Measurements from ENCODE around the gene FHDC1.
A peak's percentile ranks its signal among the peaks of the same experiment; 100 is the strongest.
"Not testable (repeated sequence)": the region's sequence is repeated elsewhere in the genome, so short reads cannot be mapped to it uniquely, and the experiment has no call there.

The FHDC1 gene, protein sequence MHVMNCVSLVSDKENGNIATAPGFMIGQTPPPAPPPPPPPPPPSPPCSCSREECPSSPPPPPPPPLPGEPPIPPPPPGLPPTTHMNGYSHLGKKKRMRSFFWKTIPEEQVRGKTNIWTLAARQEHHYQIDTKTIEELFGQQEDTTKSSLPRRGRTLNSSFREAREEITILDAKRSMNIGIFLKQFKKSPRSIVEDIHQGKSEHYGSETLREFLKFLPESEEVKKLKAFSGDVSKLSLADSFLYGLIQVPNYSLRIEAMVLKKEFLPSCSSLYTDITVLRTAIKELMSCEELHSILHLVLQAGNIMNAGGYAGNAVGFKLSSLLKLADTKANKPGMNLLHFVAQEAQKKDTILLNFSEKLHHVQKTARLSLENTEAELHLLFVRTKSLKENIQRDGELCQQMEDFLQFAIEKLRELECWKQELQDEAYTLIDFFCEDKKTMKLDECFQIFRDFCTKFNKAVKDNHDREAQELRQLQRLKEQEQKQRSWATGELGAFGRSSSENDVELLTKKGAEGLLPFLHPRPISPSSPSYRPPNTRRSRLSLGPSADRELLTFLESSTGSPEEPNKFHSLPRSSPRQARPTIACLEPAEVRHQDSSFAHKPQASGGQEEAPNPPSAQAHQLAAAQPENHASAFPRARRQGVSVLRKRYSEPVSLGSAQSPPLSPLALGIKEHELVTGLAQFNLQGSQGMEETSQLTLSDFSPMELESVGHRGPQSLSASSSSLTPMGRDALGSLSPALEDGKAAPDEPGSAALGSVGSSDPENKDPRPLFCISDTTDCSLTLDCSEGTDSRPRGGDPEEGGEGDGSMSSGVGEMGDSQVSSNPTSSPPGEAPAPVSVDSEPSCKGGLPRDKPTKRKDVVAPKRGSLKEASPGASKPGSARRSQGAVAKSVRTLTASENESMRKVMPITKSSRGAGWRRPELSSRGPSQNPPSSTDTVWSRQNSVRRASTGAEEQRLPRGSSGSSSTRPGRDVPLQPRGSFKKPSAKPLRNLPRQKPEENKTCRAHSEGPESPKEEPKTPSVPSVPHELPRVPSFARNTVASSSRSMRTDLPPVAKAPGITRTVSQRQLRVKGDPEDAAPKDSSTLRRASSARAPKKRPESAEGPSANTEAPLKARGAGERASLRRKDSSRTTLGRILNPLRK

DNA sequence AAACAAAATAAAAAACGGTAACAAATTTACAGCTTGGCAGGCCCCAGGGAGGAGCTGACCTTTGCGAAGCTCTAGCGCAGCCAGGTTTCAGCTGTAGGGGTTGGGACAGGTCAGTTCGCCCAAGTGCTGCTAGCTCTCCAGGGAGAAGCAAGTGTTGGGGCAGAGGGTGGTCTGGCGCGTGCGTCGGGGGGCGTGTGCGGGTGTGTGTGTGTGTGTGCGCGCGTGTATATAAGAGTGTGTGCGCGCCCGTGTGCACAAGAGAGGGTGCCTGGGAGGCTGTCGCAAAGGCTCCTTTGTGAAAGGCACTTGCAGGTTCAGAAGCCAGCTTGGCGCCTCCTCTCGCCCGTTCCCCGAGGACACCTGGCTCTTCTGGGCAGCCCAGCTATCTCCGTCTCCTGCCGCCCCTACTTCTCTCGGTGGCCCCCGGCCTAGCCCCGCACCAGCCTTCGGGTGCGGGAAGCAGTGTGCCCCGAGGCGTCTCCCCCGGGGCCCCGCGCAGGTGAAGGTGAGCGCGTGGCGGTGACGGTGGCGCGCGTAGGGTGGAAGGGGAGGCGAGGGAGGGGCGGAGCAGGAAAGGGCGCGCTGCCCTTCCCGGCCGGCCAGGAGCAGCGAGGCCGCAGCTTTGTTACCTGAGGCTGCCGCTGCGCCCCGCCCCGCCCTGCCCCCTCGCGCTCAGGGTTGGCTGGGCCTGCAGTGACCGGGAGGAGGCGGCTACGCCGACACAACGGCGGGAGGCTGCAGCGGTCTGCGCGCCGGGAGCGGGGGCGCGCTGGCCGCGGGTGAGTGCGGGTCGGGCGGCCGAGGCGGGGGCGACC is at the start of gene FHDC1:
FHDC1 (plus strand) TSS at position 693 of the 815 bp plus-strand sequence. CDS start 6,735 bp downstream, outside the sequence.
- DNase-seq, result peak in 13 of 51 donors; percentile 3 to 40 (median 18)

DNA sequence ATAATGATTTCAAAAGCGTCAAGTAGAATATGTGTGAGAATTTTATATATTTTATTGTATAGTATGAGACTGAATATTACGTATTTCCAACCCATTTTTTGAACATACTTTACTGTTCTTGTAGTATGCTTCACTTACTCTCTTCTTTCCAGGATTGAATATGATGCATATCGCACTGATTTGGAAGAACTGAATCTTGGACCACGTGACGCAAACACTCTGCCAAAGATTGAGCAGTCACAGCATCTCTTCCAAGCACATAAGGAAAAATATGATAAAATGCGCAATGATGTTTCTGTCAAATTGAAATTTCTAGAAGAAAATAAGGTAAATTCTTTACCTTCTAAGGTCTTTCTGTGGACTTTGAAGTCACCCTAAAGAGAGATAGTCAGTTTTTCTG is 48.1 kb upstream of the FHDC1 start:
- no peak for DNase-seq

DNA sequence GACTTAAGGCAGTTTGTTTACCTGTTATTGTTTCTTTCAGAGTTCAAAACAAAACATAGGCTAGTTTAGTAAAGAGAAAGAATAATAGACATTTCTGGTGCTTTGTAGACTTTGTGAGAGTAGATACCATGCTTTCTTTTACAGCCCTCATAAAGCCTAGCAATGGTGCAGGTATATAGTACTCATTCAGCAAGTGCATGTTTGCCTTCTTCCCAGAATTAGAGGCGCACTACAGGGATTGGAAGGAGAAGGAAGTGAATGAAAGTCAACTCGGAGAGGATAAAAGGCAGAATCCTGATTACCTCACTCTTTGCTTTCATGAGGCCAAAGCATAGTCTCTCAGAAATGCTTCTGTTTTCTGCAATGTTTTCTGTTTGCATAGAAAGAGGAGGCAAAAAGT is 43.1 kb upstream of the FHDC1 start:
- DNase-seq, result no peak

DNA sequence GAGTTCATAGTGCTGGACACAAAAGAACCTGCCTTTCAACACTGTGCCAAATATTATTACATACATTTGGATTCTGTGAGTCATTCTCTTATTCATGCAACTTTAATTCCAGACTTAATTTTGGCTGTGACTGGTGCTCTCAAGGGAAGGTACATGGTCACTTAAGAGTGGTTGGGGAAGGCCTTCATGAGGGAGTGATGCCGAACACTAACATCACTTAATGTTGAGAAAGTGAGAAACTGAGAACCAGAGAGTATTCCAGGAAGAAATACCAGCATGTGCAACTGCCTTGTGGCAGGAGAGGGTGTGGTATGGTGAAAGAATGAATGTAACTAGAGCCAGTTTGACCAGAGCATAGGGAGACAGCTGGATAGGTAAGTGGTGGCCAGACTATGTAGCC is 41.5 kb upstream of the FHDC1 start:
- DNase-seq, result no peak

DNA sequence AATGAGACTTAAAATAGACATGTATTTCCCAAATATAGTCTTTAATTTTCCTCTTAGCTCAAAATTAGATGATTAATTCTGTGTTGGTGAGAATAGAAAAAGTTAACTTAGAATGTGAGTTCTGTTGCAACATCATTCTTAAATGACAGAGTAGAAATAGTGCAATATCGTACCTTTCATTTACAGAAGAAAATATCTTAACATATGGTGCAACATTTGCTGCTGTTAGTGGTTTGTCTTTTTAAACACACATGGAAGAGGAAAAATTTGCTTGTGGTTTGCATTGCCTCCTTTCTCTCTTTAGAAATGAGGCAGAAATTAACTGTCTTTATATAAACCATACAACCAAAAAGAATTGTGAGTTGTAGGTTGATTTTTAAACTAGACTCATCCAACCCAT is 39.3 kb upstream of the FHDC1 start:
- DNase-seq, result no peak

DNA sequence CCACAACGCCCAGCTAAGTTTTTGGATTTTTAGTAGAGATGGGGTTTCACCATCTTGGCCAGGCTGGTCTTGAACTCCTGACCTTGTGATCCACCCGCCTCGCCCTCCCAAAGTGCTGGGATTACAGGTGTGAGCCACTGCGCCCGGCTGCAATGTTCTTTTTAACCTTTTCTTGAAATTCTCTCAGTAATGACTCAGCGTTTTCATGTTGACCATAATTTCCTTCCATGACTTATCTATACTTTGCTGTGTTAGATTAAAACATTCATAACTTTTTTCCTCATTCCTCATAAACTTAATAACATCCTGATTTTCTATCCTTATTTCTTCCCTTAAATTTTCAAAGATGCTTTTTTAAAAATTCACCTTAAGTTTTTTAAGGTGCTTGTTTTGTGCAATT is 38.0 kb upstream of the FHDC1 start:
- not testable (repeated sequence) for DNase-seq

DNA sequence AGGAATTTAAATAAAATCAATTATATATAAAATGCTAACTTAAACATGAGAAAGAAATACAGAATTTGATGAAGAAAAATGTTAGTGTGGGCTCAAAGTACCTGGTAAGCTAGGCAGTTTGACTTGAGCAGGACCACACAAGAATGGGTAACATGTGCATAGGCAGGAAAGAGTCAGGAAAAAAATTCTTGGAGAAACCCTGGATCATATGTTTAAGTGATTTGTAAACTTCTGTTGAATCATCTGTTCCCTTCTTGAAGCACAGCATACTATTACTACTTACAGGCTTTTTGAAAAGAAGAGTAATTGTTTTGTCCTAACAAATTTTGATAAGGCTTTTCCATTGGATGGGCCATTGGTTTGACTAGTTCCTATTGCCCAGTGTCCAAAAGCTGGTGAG is 37.5 kb upstream of the FHDC1 start:
- no peak for DNase-seq

DNA sequence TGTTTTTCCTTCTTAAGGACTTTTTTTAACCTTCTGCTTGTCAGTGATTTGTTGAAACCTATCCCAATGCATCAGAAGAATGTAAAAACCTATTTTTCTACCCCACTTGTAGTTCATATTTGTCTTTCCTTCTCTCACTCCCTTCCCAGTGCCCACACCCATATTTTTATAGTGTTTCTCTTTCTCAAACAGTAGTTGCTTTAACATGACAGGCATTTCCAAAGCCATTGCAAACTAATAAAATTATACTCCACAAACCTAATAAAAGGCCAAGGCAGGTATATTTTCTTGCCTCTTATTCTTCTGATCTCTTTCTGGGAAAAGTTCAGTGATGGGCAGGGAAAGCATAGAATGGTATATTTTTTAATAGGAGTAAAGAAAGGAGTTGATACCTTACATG is 35.7 kb upstream of the FHDC1 start:
- no peak for DNase-seq

DNA sequence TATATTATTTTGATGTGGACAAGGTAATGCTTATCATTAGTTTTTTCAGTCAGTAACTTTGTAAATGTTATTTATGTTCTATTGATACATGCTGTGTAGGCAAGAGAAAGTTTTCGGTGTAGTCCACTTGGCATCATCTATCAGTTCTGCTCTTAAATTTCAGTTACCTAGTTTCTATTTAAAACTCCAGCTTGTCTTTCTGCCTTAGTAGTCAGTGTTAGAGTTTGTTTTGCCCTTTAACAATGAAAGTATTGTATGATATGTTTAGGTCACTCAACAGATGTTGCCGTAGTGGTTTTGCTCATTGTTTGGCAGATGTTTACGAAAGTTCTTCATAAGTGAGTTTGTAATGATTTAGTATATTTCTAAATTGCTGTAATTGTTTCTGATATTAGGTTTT is 34.9 kb upstream of the FHDC1 start:
- no peak for DNase-seq

DNA sequence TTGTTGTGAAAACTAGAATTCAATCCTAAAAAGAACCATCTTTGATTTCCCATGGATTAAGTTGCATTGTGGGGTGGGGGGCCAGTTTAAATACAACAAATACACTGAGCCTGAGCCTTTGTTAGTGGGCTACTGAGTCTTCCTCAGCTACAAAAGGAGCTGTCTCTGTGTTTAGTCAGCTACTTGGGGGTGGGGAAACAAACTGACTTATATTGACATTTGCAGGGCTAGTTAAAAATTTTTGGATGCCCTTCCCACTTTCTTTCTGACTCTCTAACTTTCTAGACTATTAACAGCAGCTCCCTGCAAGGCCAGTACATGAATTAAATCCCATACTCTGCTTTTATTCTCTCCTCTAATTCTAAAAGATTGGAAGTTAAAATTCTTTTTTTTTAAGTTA is 32.5 kb upstream of the FHDC1 start:
- no peak for DNase-seq

DNA sequence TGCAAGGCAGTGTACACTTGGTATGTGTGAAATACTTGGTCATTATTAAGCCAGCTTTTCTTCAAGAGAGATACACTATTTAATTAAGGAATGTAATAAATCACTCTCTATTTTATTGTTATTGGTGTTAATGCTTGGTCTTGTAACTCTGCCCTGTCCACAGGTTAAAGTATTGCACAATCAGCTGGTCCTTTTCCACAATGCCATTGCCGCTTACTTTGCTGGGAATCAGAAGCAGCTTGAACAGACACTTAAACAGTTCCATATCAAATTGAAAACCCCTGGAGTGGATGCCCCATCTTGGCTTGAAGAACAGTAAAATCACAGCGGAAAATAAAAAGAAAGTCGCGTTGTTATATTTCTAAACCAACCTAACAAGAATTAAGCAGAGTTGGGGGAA is 26.2 kb upstream of the FHDC1 start:
- no peak for DNase-seq

DNA sequence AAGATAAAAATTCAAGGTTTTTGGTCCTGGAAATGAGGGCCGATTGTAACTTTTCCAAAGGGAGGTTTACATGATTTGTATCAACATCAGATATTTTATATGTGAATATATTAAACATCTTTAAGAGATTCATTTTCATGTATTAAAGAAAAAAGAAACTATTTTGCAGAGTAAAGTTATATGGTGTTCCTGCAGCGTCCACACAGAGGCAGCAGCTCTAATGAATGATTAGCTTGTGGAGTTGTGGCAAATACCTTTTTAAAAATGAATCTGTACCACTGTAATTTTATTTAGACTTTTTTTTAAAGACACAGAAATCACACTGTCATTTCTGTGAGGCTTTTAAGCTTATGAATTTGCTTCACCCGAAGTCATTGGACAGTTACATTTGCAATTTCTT is 25.6 kb upstream of the FHDC1 start:
- no peak for DNase-seq

DNA sequence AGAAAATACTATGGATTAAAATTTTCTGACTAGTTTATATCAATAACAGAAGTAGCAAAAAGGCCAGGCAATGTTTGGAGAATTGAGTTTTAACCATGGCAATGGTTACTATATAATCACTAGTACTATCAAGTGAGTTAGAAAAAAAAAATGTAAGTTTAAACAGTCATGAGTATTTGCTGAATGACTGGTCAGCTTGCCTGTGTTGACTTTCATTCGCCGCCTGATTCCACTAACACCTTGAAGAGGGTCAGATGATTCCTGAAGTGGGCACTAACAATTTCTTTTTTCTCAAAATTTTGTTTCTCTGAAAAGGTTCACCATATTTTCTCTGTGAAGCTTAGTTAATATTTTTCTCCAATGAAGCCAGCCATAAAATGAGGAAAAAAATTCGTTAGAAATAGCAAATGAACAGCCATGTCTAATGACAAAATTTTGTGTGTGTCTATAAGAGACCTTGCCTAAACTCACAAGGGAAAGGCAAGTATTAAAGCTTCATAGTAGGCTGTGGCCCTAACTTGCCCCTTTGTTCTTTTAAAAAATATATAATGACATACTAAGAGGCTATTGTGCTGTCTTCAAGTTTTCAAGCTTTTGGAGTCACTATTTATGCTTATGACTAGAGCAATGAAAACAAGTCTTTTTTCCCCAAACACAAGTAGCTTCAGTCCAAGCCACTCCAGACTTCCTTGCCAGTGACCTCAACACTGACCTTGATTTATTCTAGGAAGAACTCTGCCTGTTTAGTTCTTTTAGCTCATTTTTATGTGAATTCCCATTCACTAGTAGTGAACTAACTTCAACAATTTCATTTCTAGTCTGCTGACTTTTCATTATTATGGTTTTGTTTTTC is 18.4 kb upstream of the FHDC1 start:
- DNase-seq, result no peak

DNA sequence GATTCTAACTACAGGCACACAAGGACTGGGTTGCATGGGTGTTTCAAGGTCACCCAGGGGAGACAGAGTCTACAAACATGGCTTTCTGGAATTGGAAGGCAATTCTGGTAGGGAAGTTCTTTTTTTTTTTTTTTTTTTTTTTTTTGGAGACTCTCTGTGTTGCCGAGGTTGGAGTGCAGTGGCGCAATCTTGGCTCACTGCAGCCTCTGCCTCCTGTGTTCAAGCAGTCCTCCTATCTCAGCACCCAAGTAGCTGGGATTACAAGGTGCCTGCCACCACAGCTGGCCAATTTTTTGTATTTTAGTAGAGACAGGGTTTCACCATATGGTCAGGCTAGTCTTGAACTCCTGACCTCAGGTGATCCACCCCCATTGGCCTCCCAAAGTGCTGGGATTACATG is 16.3 kb upstream of the FHDC1 start:
- no peak for DNase-seq

DNA sequence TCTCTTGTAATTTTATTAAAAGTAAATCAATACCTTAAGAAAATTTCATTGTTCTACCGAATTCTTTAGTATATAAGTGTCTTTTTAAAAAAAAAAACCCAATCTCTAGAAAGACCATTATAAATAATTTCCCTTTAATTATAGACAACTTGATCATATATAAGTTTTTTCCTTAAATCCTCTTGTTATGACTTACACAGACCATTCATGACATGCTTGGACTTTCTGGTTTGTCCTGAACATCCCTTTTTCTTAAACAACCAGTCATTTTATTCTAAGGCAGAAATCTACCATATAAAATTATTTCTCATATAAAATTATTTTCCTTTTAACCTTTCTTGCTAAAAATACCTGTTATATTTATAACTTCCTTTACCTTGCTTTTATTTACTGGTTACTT is 15.4 kb upstream of the FHDC1 start:
- no peak for DNase-seq

DNA sequence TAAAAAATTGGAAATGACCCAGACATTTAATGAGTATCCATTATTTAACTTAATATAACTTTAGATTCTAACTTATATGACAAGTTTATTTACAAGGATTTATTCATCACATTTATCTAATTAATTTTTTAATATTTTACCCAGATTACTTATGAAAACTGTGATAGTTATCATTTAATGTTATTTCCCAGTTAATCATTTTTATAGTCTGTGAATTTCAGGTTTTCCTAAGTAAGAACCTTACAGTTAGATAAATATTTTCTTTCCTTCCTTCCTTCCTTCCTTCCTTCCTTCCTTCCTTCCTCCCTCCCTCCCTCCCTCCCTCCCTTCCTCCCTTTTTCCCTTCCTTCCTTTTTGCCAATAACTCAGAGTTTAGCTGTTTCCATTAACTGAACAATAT is 14.8 kb upstream of the FHDC1 start:
- DNase-seq, result no peak

DNA sequence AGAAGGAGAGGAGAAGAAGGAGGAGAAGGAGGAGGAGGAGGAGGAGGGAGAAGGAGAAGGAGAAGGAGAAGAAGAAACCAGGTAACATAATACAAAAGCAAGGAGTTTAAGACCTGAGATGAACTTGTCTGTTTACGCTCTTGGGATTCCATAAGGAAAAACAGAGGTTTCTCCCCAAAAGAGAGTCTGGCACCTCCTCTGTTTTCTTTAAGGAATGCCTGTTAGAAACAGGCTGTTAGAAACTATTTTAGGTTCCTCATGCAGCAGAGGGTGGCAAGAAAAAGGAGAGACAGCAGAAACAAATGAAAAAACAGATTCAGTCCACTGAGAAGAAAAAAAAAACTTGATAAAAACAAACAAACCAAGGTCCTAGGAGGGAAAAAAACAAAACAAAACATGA is 10.3 kb upstream of the FHDC1 start:
- DNase-seq, result no peak

DNA sequence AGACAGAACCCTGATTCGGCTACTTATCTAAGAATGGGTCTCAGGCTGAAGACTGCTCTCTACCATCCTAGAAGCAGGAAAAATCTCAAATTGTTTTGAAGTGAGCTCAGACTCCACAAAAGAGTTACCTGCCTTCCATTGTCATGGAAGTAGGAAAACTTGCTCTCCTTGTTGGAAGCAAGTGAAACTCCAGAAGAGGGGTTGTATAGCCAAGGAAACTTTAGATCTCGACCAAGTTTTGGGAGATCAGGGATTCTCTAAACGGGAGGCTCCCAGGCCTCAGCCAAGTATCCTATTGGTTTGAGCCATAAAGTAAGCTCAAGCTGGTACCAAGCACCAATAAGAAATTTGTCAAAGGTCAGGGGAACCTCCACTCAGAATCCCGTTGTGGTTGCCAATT is 9.2 kb upstream of the FHDC1 start:
- no peak for DNase-seq

DNA sequence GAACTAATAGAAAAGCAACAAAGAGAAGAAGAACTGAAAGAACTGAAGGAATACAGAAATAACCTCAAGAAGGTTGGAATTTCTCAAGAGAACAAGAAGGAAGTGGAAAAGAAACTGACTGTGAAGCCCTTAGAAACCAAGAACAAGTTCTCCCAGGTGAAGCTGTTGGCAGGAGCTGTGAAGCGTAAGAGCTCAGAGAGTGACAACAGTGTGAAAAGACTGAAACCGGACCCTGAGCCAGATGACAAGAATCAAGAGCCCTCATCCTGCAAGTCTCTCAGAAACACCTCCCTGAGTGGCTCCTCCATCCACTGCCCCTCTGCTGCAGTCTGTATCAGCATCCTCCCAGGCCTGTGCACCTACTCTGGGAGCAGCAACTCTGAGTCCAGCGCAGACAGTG is 8.4 kb upstream of the FHDC1 start:
- no peak for DNase-seq

DNA sequence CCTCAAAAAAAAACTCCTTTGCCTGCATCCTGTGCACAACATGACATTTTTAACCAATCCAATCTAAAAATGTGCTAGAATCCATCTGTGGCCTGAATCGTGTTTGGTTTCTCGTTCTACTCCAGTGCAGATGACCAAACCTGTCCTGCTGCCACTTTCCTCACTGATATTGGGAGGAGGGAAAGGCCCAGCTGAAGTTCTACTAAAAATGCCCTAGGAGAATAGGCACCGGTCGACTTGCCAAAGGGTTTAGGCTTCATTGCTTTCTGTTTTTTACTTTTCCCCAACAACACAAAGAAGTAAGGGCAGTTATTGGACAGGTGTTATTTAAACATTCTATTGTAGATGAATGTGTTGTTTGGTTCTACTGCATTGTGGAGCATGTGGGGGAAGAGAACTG is 7.8 kb upstream of the FHDC1 start:
- no peak for DNase-seq
